Measurements from ENCODE around the gene TMEM82. TPM values are rescaled to one million over a fixed set of nuclear protein-coding genes. Genes with fewer than 3 reads are reported as not detected.
"Not testable (repeated sequence)": the region's sequence is repeated elsewhere in the genome, so short reads cannot be mapped to it uniquely, and the experiment has no call there.

Gene TMEM82
- total RNA-seq, 2 donors from 2014 or later, result 0.46 to 3.2 TPM

GRCh38 chr1:15698201-15698600 lies 44.1 kb upstream of the TMEM82 start:
- Histone ChIP-seq H3K27me3 (ENCODE audit: control insufficient read depth, insufficient read depth, low read length, poor library complexity, severe bottlenecking) (no peaks in the 10 kb centered on the region), H3K27ac (ENCODE audit: low read depth, low read length) (no peak overlapping the region), H3K9me3 (ENCODE audit: control insufficient read depth, low read length) (no peaks in the 10 kb centered on the region), H3K36me3 (ENCODE audit: control insufficient read depth, insufficient read depth, low read length) (peaks cover 5% of the 10 kb centered on the region), H3K4me1 (ENCODE audit: control insufficient read depth, insufficient read depth, low read length) (no peaks in the 10 kb centered on the region), H3K4me3 (ENCODE audit: low read length) (no peak overlapping the region), H3K9ac (ENCODE audit: extremely low read depth, low read length, poor library complexity, severe bottlenecking) (no peak overlapping the region)
- Mint-ChIP-seq H3K36me3 (ENCODE audit: low read depth) (peaks cover 27% of the 10 kb centered on the region), H3K4me3 (no peak overlapping the region), H3K9me3 (no peaks in the 10 kb centered on the region), H3K4me1 (no peaks in the 10 kb centered on the region), H3K27ac (no peak overlapping the region), H3K27me3 (ENCODE audit: insufficient read depth) (no peaks in the 10 kb centered on the region)
- WGBS, 2 experiments (ENCODE audit: insufficient coverage in 1 of 2, insufficient read length in 1 of 2), result 83 to 100% methylated on average over 1 to 2 of the region's 2 CpGs
- no peak for TF ChIP-seq CTCF (conservative IDR thresholded peaks at IDR 0.05)
- no peak for DNase-seq

- not testable (repeated sequence) for H3K27me3 ChIP-seq (ENCODE audit: control insufficient read depth, insufficient read depth, low read length, poor library complexity, severe bottlenecking); H3K9ac ChIP-seq (ENCODE audit: extremely low read depth, low read length, poor library complexity, severe bottlenecking); H3K9me3 ChIP-seq (ENCODE audit: control insufficient read depth, low read length); H3K9me3 Mint-ChIP-seq; H3K36me3 ChIP-seq (ENCODE audit: control insufficient read depth, insufficient read depth, low read length); DNase-seq; H3K27me3 Mint-ChIP-seq (ENCODE audit: insufficient read depth); H3K27ac Mint-ChIP-seq; H3K27ac ChIP-seq (ENCODE audit: low read depth, low read length); H3K4me3 Mint-ChIP-seq; H3K4me1 Mint-ChIP-seq; H3K4me3 ChIP-seq (ENCODE audit: low read length); H3K4me1 ChIP-seq (ENCODE audit: control insufficient read depth, insufficient read depth, low read length)
- H3K36me3 Mint-ChIP-seq (ENCODE audit: low read depth), result peaks cover 27% of the 10 kb centered on the region
- 92 to 100% methylated on average over 3 of the region's 4 CpGs for WGBS, 2 experiments (ENCODE audit: insufficient coverage in 1 of 2, insufficient read length in 1 of 2)
These were observed 43.0 kb upstream of the TMEM82 start for GRCh38 chr1:15699321-15699720.

GRCh38 chr1:15700508-15700907 lies 41.8 kb upstream of the TMEM82 start:
- Mint-ChIP-seq H3K27me3 (ENCODE audit: insufficient read depth) (no peaks in the 10 kb centered on the region), H3K36me3 (ENCODE audit: low read depth) (peaks cover 35% of the 10 kb centered on the region), H3K4me3 (no peak overlapping the region), H3K27ac (peak overlapping the region; percentile 37), H3K4me1 (no peaks in the 10 kb centered on the region), H3K9me3 (no peaks in the 10 kb centered on the region)
- peaks cover 7% of the 10 kb centered on the region for H3K36me3 ChIP-seq (ENCODE audit: control insufficient read depth, insufficient read depth, low read length)
- H3K4me3 ChIP-seq (ENCODE audit: low read length), result no peak overlapping the region
- no peak overlapping the region for H3K27ac ChIP-seq (ENCODE audit: low read depth, low read length)
- H3K9ac ChIP-seq (ENCODE audit: extremely low read depth, low read length, poor library complexity, severe bottlenecking), result no peak overlapping the region
- no peak for TF ChIP-seq CTCF (conservative IDR thresholded peaks at IDR 0.05)
- no peaks in the 10 kb centered on the region for H3K27me3 ChIP-seq (ENCODE audit: control insufficient read depth, insufficient read depth, low read length, poor library complexity, severe bottlenecking)
- WGBS, 2 experiments (ENCODE audit: insufficient coverage in 1 of 2, insufficient read length in 1 of 2), result 98% methylated on average over 5 to 6 of the region's 6 CpGs
- DNase-seq, result no peak
- no peaks in the 10 kb centered on the region for H3K4me1 ChIP-seq (ENCODE audit: control insufficient read depth, insufficient read depth, low read length)
- no peaks in the 10 kb centered on the region for H3K9me3 ChIP-seq (ENCODE audit: control insufficient read depth, low read length)

GRCh38 chr1:15701784-15702183 lies 40.5 kb upstream of the TMEM82 start:
- H3K9ac ChIP-seq (ENCODE audit: extremely low read depth, low read length, poor library complexity, severe bottlenecking), result no peak overlapping the region

More at GRCh38 chr1:15701784-15702183, 40.5 kb upstream of the TMEM82 start:
- Mint-ChIP-seq H3K36me3 (ENCODE audit: low read depth) (peaks cover 42% of the 10 kb centered on the region), H3K4me1 (no peaks in the 10 kb centered on the region), H3K27ac (peak overlapping the region; percentile 48), H3K4me3 (no peak overlapping the region), H3K9me3 (no peaks in the 10 kb centered on the region), H3K27me3 (ENCODE audit: insufficient read depth) (no peaks in the 10 kb centered on the region)
- no peak for DNase-seq
- Histone ChIP-seq H3K27me3 (ENCODE audit: control insufficient read depth, insufficient read depth, low read length, poor library complexity, severe bottlenecking) (no peaks in the 10 kb centered on the region), H3K36me3 (ENCODE audit: control insufficient read depth, insufficient read depth, low read length) (peaks cover 11% of the 10 kb centered on the region), H3K4me3 (ENCODE audit: low read length) (no peak overlapping the region), H3K9me3 (ENCODE audit: control insufficient read depth, low read length) (no peaks in the 10 kb centered on the region), H3K27ac (ENCODE audit: low read depth, low read length) (no peak overlapping the region), H3K4me1 (ENCODE audit: control insufficient read depth, insufficient read depth, low read length) (no peaks in the 10 kb centered on the region)
- TF ChIP-seq CTCF (conservative IDR thresholded peaks at IDR 0.05), result no peak
- 91 to 94% methylated on average over 8 of the region's 8 CpGs for WGBS, 2 experiments (ENCODE audit: insufficient coverage in 1 of 2, insufficient read length in 1 of 2)

Measured in endodermal cell (in vitro differentiated cells).